Keratinocyte (primary cell): ENCODE results near the gene QSOX1.

Experiments used
- CTCF ChIP-seq, 3 experiments: IDR thresholded peaks in 1 of 3; conservative IDR thresholded peaks in 1 of 3; optimal IDR thresholded peaks in 1 of 3; 2 replicates in 2 of 3; 3 replicates in 1 of 3; pipeline versions ENCODE3 to v1.5.1; 2011; ENCODE audit warnings: low read length in 3 of 3, mild to moderate bottlenecking in 3 of 3, moderate library complexity in 2 of 3, control low read depth in 1 of 3, inconsistent platforms in 1 of 3; ENCODE audit not compliant: insufficient read depth in 2 of 3; ENCODE audit errors: extremely low read depth in 1 of 3
- EZH2 ChIP-seq: IDR thresholded peaks from one replicate; pipeline ENCODE4 v1.6.1; 2012; ENCODE audit warnings: inconsistent platforms, mild to moderate bottlenecking, low read length, moderate library complexity

- no peak for TF ChIP-seq CTCF (optimal IDR thresholded peaks at IDR 0.05 in 1 of 3, IDR thresholded peaks at IDR 0.05 in 1 of 3, conservative IDR thresholded peaks at IDR 0.05 in 1 of 3; ENCODE audit: extremely low read depth in 1 of 3, insufficient read depth in 2 of 3, low read length in 3 of 3)
- no peak for TF ChIP-seq EZH2
Observed at GRCh38 chr1:180175806-180176205, 21.1 kb downstream of the QSOX1 start.
